ENCODE results near the gene FKBP1A.

GRCh38 chr20:1377341-1377871 is 15.4 kb downstream of the FKBP1A start:
- TF ChIP-seq CTCF (IDR thresholded peaks at IDR 0.05) (no peak), POLR2AphosphoS5 (IDR thresholded peaks at IDR 0.05) (no peak), POLR2A (IDR thresholded peaks at IDR 0.05) (no peak), EP300 (IDR thresholded peaks at IDR 0.05) (no peak)

Measured in sigmoid colon (tissue), 4 donors.